ENCODE results near the gene NDUFB5.

Gene NDUFB5

DNA sequence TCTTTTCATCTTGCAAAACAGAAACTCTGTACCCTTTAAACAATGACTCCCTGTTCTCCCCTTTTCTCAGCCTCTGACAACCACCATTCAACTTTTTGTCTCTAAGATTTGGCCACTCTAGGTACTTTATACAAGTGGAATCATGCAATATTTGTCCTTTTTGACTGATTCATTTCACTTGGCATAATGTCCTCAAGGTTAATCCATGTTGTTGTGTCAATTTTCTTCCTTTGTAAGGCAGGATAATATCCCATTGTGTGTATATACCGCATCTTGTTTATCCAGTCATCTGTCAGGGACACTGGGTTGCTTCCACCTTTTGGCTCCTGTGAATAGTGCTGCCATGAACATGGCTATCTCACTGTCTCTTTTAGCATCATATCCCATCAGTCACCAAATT, 58.5 kb downstream of the NDUFB5 start:
- 100% methylated on average over 1 of the region's 1 CpG for WGBS (ENCODE audit: insufficient coverage)
- DNase-seq: no peak
- ChIA-PET CTCF (interaction anchor here (1.6 kb wide), 1 partner anchor 11 kb away, joined by 4 read pairs; the partner anchor contains the start of gene USP13), POLR2A (no interaction called here)
- Histone ChIP-seq H3K36me3 (ENCODE audit: control insufficient read depth in 4 of 4, insufficient read depth in 4 of 4, low read length in 3 of 4) (no peaks in the 10 kb centered on the region), H3K27me3 (replicated peaks in 2 of 5; ENCODE audit: control insufficient read depth in 4 of 5, insufficient read depth in 5 of 5, low read length in 4 of 5) (no peaks in the 10 kb centered on the region), H3K9me3 (ENCODE audit: control extremely low read depth in 1 of 5, control insufficient read depth in 4 of 5, insufficient read depth in 2 of 5, low read depth in 1 of 5, low read length in 4 of 5) (no peaks in the 10 kb centered on the region), H3K27ac (ENCODE audit: insufficient read depth in 1 of 2, low read depth in 1 of 2, low read length in 2 of 2, poor library complexity in 1 of 2, severe bottlenecking in 2 of 2) (no peak overlapping the region), H3K4me3 (ENCODE audit: control insufficient read depth in 1 of 7, extremely low read depth in 1 of 7, insufficient read depth in 4 of 7, low read depth in 2 of 7, low read length in 6 of 7) (no peak overlapping the region), H3K4me1 (ENCODE audit: control extremely low read depth in 1 of 4, control insufficient read depth in 4 of 4, insufficient read depth in 4 of 4, low read length in 3 of 4) (no peaks in the 10 kb centered on the region)

DNA sequence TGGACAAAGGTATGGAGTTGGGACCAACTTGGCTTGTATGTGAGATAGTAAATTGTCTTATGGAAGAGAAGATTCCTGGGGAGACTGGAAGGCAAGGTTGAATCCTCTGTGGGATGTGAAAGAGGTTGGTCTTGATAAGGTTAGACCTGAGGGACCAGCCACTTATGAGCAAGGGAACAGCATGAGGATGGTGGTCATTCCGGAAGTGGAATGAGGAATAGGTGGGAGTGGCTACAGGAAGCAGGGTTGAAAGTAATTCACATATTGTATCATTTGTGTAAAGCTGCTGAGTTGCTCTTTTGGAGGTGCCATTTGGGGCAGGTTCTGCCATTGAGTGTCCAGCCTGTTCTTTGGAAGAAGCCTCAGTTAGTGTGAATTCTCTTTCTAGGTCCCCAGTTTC, 61.4 kb downstream of the NDUFB5 start:
- WGBS (ENCODE audit: insufficient coverage): 100% methylated on average over 1 of the region's 1 CpG

GRCh38 chr3:179666436-179667035, 61.9 kb downstream of the NDUFB5 start:
- WGBS (ENCODE audit: insufficient coverage): 94% methylated on average over 8 of the region's 8 CpGs
- no peaks in the 10 kb centered on the region for H3K27me3 ChIP-seq (replicated peaks in 2 of 5; ENCODE audit: control insufficient read depth in 4 of 5, insufficient read depth in 5 of 5, low read length in 4 of 5)
- DNase-seq: no peak
- H3K9me3 ChIP-seq (ENCODE audit: control extremely low read depth in 1 of 5, control insufficient read depth in 4 of 5, insufficient read depth in 2 of 5, low read depth in 1 of 5, low read length in 4 of 5): no peaks in the 10 kb centered on the region
- no peak overlapping the region for H3K4me3 ChIP-seq (ENCODE audit: control insufficient read depth in 1 of 7, extremely low read depth in 1 of 7, insufficient read depth in 4 of 7, low read depth in 2 of 7, low read length in 6 of 7)
- no peaks in the 10 kb centered on the region for H3K4me1 ChIP-seq (ENCODE audit: control extremely low read depth in 1 of 4, control insufficient read depth in 4 of 4, insufficient read depth in 4 of 4, low read length in 3 of 4)
- H3K27ac ChIP-seq (ENCODE audit: insufficient read depth in 1 of 2, low read depth in 1 of 2, low read length in 2 of 2, poor library complexity in 1 of 2, severe bottlenecking in 2 of 2): no peak overlapping the region
- no peaks in the 10 kb centered on the region for H3K36me3 ChIP-seq (ENCODE audit: control insufficient read depth in 4 of 4, insufficient read depth in 4 of 4, low read length in 3 of 4)
- CTCF ChIA-PET: no interaction called here
- POLR2A ChIA-PET: no interaction called here

More for the DNA sequence above, 61.4 kb downstream of the NDUFB5 start:
- Histone ChIP-seq H3K4me1 (ENCODE audit: control extremely low read depth in 1 of 4, control insufficient read depth in 4 of 4, insufficient read depth in 4 of 4, low read length in 3 of 4) (no peaks in the 10 kb centered on the region), H3K36me3 (ENCODE audit: control insufficient read depth in 4 of 4, insufficient read depth in 4 of 4, low read length in 3 of 4) (no peaks in the 10 kb centered on the region), H3K27ac (ENCODE audit: insufficient read depth in 1 of 2, low read depth in 1 of 2, low read length in 2 of 2, poor library complexity in 1 of 2, severe bottlenecking in 2 of 2) (no peak overlapping the region), H3K27me3 (replicated peaks in 2 of 5; ENCODE audit: control insufficient read depth in 4 of 5, insufficient read depth in 5 of 5, low read length in 4 of 5) (no peaks in the 10 kb centered on the region), H3K9me3 (ENCODE audit: control extremely low read depth in 1 of 5, control insufficient read depth in 4 of 5, insufficient read depth in 2 of 5, low read depth in 1 of 5, low read length in 4 of 5) (no peaks in the 10 kb centered on the region), H3K4me3 (ENCODE audit: control insufficient read depth in 1 of 7, extremely low read depth in 1 of 7, insufficient read depth in 4 of 7, low read depth in 2 of 7, low read length in 6 of 7) (no peak overlapping the region)
- ChIA-PET POLR2A (no interaction called here), CTCF (no interaction called here)
- DNase-seq: no peak

DNA sequence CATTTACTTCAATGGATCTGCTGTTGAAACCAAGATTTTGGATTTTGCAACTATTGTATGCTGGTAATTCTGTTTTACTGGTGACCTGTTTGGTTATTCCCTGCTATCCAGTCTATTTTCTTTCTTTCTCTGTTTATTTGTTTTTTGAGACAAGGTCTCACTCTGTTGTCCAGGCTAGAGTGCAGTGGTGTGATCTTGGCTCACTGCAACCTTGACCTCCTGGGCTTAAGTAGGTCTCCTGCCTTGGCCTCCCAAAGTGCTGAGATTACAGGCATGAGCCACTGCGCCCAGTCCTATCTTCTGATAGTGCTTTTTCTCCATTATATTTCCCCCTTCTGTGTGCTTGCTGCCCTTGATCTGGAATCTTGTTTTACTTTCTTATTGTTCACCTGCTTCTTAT, 63.8 kb downstream of the NDUFB5 start:
- WGBS (ENCODE audit: insufficient coverage): 100% methylated on average over 1 of the region's 1 CpG
- no peaks in the 10 kb centered on the region for H3K9me3 ChIP-seq (ENCODE audit: control extremely low read depth in 1 of 5, control insufficient read depth in 4 of 5, insufficient read depth in 2 of 5, low read depth in 1 of 5, low read length in 4 of 5)
- no peak for DNase-seq
- no peak overlapping the region for H3K4me3 ChIP-seq (ENCODE audit: control insufficient read depth in 1 of 7, extremely low read depth in 1 of 7, insufficient read depth in 4 of 7, low read depth in 2 of 7, low read length in 6 of 7)
- CTCF ChIA-PET: no interaction called here
- no peaks in the 10 kb centered on the region for H3K27me3 ChIP-seq (replicated peaks in 2 of 5; ENCODE audit: control insufficient read depth in 4 of 5, insufficient read depth in 5 of 5, low read length in 4 of 5)
- H3K36me3 ChIP-seq (ENCODE audit: control insufficient read depth in 4 of 4, insufficient read depth in 4 of 4, low read length in 3 of 4): no peaks in the 10 kb centered on the region
- H3K4me1 ChIP-seq (ENCODE audit: control extremely low read depth in 1 of 4, control insufficient read depth in 4 of 4, insufficient read depth in 4 of 4, low read length in 3 of 4): no peaks in the 10 kb centered on the region
- H3K27ac ChIP-seq (ENCODE audit: insufficient read depth in 1 of 2, low read depth in 1 of 2, low read length in 2 of 2, poor library complexity in 1 of 2, severe bottlenecking in 2 of 2): no peak overlapping the region
- POLR2A ChIA-PET: no interaction called here

- CTCF ChIA-PET: no interaction called here
Observed at GRCh38 chr3:179670311-179670710, 65.7 kb downstream of the NDUFB5 start.

DNA sequence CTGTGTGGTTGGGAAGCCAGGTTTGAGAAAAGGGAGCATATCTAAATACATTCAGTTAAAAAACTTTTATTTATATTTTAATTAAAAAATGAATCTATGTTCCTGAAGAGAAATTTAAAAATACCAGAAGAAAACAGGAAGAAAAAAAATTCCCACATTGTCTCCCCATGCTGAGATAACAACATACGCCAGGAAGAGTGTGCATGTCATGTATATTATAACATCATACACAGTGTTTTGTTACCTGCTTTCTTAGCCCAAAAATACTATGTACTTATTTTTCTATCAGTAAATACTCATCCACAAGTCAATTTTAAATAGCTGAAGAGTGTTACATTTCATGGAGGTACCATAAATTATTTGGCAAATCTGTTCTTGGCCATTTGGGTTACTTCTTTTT, 66.7 kb downstream of the NDUFB5 start:
- Histone ChIP-seq H3K4me1 (ENCODE audit: control extremely low read depth in 1 of 4, control insufficient read depth in 4 of 4, insufficient read depth in 4 of 4, low read length in 3 of 4) (no peaks in the 10 kb centered on the region), H3K4me3 (ENCODE audit: control insufficient read depth in 1 of 7, extremely low read depth in 1 of 7, insufficient read depth in 4 of 7, low read depth in 2 of 7, low read length in 6 of 7) (no peak overlapping the region), H3K36me3 (ENCODE audit: control insufficient read depth in 4 of 4, insufficient read depth in 4 of 4, low read length in 3 of 4) (no peaks in the 10 kb centered on the region), H3K27me3 (replicated peaks in 2 of 5; ENCODE audit: control insufficient read depth in 4 of 5, insufficient read depth in 5 of 5, low read length in 4 of 5) (no peaks in the 10 kb centered on the region), H3K9me3 (ENCODE audit: control extremely low read depth in 1 of 5, control insufficient read depth in 4 of 5, insufficient read depth in 2 of 5, low read depth in 1 of 5, low read length in 4 of 5) (no peaks in the 10 kb centered on the region), H3K27ac (ENCODE audit: insufficient read depth in 1 of 2, low read depth in 1 of 2, low read length in 2 of 2, poor library complexity in 1 of 2, severe bottlenecking in 2 of 2) (no peak overlapping the region)
- no CpG with 5 or more reads among the region's 1 CpG for WGBS (ENCODE audit: insufficient coverage)
- no peak for DNase-seq
- POLR2A ChIA-PET: no interaction called here
- CTCF ChIA-PET: interaction anchor here (0.8 kb wide), 1 partner anchor 27 kb away, joined by 3 read pairs; no protein-coding TSS in a partner anchor

More at GRCh38 chr3:179670311-179670710, 65.7 kb downstream of the NDUFB5 start:
- no peak overlapping the region for H3K4me3 ChIP-seq (ENCODE audit: control insufficient read depth in 1 of 7, extremely low read depth in 1 of 7, insufficient read depth in 4 of 7, low read depth in 2 of 7, low read length in 6 of 7)
- POLR2A ChIA-PET: no interaction called here
- WGBS (ENCODE audit: insufficient coverage): 95% methylated on average over 8 of the region's 8 CpGs
- DNase-seq: no peak
- H3K27me3 ChIP-seq (replicated peaks in 2 of 5; ENCODE audit: control insufficient read depth in 4 of 5, insufficient read depth in 5 of 5, low read length in 4 of 5): no peaks in the 10 kb centered on the region
- H3K27ac ChIP-seq (ENCODE audit: insufficient read depth in 1 of 2, low read depth in 1 of 2, low read length in 2 of 2, poor library complexity in 1 of 2, severe bottlenecking in 2 of 2): no peak overlapping the region
- no peaks in the 10 kb centered on the region for H3K36me3 ChIP-seq (ENCODE audit: control insufficient read depth in 4 of 4, insufficient read depth in 4 of 4, low read length in 3 of 4)
- no peaks in the 10 kb centered on the region for H3K9me3 ChIP-seq (ENCODE audit: control extremely low read depth in 1 of 5, control insufficient read depth in 4 of 5, insufficient read depth in 2 of 5, low read depth in 1 of 5, low read length in 4 of 5)
- no peaks in the 10 kb centered on the region for H3K4me1 ChIP-seq (ENCODE audit: control extremely low read depth in 1 of 4, control insufficient read depth in 4 of 4, insufficient read depth in 4 of 4, low read length in 3 of 4)

DNA sequence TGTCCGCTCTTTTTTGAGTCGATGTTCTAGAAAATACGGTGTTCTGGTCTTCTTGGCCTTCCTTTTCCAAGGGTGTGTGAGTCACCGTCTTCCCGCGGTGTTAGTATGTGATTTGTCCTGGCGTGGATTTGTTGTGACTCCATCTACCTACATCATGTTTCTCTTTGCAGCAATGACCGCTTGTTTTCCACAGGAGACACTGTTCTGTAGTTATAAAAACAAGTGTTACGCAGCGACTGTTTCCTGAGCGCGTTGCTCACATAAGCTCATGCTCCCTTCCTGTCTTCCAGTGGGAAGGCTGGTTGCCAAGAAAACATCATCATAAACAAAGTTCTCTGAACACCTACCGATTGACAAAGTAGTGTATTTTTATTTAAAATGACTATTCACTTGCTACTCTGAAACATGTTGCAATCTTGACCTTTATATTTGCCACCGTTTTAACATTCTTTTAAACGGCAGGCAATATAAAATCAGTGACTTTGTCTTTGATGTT, 67.2 kb downstream of the NDUFB5 start:
- H3K27ac ChIP-seq (ENCODE audit: insufficient read depth in 1 of 2, low read depth in 1 of 2, low read length in 2 of 2, poor library complexity in 1 of 2, severe bottlenecking in 2 of 2): no peak overlapping the region
- H3K36me3 ChIP-seq (ENCODE audit: control insufficient read depth in 4 of 4, insufficient read depth in 4 of 4, low read length in 3 of 4): no peaks in the 10 kb centered on the region
- CTCF ChIA-PET: interaction anchor here (0.8 kb wide), 1 partner anchor 28 kb away, joined by 3 read pairs; no protein-coding TSS in a partner anchor
- no peaks in the 10 kb centered on the region for H3K9me3 ChIP-seq (ENCODE audit: control extremely low read depth in 1 of 5, control insufficient read depth in 4 of 5, insufficient read depth in 2 of 5, low read depth in 1 of 5, low read length in 4 of 5)
- H3K27me3 ChIP-seq (replicated peaks in 2 of 5; ENCODE audit: control insufficient read depth in 4 of 5, insufficient read depth in 5 of 5, low read length in 4 of 5): no peaks in the 10 kb centered on the region
- no peaks in the 10 kb centered on the region for H3K4me1 ChIP-seq (ENCODE audit: control extremely low read depth in 1 of 4, control insufficient read depth in 4 of 4, insufficient read depth in 4 of 4, low read length in 3 of 4)
- no peak for DNase-seq
- POLR2A ChIA-PET: no interaction called here
- H3K4me3 ChIP-seq (ENCODE audit: control insufficient read depth in 1 of 7, extremely low read depth in 1 of 7, insufficient read depth in 4 of 7, low read depth in 2 of 7, low read length in 6 of 7): no peak overlapping the region
- WGBS (ENCODE audit: insufficient coverage): 93% methylated on average over 6 of the region's 15 CpGs

Measured in common myeloid progenitor, CD34-positive (primary cell).